Measurements from ENCODE around the gene UFC1. TPM values are rescaled to one million over a fixed set of nuclear protein-coding genes. Genes with fewer than 3 reads are reported as not detected.
"Not testable (repeated sequence)": the region's sequence is repeated elsewhere in the genome, so short reads cannot be mapped to it uniquely, and the experiment has no call there.

The UFC1 gene
- total RNA-seq, 1 donor = 111 TPM

DNA sequence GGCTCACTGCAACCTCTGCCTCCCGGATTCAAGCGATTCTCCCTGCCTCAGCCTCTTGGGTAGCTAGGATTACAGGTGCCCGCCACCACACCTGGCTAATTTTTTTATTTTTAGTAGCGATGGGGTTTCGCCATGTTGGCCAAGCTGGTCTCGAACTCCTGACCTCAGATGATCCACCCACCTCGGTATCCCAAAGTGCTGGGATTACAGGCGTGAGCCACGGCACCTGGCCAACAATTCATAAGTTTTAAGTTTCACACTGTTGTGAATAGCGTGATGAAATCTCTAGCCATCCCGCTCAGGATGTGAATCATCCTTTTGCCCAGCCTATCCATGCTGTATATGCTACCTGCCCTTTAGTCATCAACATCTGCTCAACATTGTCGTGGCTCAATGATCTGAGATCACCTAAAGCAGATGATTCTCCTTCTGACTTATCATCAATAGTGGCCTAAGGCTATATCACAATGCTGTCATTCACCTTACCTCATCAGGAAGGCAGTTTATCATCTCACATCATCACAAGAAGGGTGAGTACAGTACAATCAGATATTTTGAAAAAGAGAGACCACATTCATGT lies 38.6 kb upstream of the UFC1 start:
- no peak overlapping the region for H3K4me3 ChIP-seq (ENCODE audit: low read depth, low read length)
- peak; percentile 76 for DNase-seq (ENCODE audit: low read depth)
- TF ChIP-seq, protein P1, sequence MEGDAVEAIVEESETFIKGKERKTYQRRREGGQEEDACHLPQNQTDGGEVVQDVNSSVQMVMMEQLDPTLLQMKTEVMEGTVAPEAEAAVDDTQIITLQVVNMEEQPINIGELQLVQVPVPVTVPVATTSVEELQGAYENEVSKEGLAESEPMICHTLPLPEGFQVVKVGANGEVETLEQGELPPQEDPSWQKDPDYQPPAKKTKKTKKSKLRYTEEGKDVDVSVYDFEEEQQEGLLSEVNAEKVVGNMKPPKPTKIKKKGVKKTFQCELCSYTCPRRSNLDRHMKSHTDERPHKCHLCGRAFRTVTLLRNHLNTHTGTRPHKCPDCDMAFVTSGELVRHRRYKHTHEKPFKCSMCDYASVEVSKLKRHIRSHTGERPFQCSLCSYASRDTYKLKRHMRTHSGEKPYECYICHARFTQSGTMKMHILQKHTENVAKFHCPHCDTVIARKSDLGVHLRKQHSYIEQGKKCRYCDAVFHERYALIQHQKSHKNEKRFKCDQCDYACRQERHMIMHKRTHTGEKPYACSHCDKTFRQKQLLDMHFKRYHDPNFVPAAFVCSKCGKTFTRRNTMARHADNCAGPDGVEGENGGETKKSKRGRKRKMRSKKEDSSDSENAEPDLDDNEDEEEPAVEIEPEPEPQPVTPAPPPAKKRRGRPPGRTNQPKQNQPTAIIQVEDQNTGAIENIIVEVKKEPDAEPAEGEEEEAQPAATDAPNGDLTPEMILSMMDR (IDR thresholded peaks at IDR 0.05; ENCODE audit: insufficient read depth, low read length) = no peak

DNA sequence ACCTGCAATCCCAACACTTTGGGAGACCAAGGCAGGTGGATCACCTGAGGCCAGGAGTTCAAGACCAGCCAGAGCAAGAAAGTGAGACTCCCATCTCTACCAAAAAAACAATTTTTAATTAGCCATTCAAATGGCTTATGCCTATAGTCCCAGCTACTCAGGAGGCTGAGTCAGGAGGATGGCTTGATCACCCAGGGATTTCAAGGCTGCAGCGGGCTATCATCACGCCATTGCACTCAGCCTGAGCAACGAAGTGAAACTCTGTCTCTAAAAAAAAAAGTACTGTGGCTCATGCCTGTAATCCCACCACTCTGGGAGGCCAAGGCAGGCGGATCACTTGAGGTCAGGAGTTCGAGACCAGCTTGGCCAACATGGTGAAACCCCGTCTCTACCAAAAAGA lies 37.8 kb upstream of the UFC1 start:
- not testable (repeated sequence) for H3K4me3 ChIP-seq (ENCODE audit: low read depth, low read length); DNase-seq (ENCODE audit: low read depth)

DNA sequence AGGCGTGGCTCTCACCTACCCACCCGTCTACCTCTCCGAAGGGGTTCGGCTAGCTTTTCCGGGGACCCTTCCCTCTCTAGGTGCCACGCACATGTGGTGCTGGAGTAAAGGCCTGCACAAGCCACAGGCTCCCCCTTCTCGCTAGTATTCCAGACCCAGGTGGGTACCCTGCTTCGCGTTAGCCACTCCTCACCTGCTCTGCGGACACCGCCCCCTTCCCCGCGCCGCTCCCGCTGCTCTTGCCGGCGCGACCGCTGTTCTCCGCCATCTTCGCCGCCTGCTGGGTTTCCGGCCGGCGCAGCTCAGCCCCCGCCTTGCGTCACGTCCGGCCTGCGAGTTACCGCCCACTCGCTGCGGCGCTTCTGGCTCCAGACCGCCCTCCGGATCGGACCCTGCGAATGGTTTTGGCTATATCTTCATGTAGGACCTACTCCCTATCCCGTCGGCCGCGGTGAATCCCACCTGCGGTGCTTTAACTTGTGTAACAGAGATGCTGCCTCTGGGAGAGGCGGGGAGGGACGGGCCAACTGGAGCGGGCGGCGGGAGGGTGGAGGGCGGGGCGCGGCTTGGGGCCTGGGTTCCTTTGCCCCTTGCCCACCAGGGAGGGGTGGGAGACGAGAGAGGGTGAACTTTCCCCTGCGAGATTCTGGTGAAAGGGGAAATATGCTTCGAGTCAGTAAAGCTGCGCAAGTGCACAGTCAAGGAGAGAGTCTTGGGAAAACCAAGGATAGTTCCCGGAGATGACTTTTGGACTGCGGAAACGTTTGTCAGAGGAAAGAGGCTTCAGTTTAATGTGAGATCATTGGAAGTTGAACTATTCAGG lies 35.8 kb upstream of the UFC1 start, which contains the start of the genes NIT1 and PFDN2:
Gene NIT1, plus strand, starts transcription at position 347 of the 823 bp plus-strand sequence. Its CDS starts 72 bp downstream, at position 419.
Gene PFDN2, minus strand, starts transcription at position 279 of the 823 bp plus-strand sequence. Its CDS starts 11 bp downstream, at position 268.
- TF ChIP-seq, protein P1 (IDR thresholded peaks at IDR 0.05; ENCODE audit: insufficient read depth, low read length) = no peak
- DNase-seq (ENCODE audit: low read depth) = peak; percentile 79
- H3K4me3 ChIP-seq (ENCODE audit: low read depth, low read length) = peak within 1 kb of the TSS; percentile 89

DNA sequence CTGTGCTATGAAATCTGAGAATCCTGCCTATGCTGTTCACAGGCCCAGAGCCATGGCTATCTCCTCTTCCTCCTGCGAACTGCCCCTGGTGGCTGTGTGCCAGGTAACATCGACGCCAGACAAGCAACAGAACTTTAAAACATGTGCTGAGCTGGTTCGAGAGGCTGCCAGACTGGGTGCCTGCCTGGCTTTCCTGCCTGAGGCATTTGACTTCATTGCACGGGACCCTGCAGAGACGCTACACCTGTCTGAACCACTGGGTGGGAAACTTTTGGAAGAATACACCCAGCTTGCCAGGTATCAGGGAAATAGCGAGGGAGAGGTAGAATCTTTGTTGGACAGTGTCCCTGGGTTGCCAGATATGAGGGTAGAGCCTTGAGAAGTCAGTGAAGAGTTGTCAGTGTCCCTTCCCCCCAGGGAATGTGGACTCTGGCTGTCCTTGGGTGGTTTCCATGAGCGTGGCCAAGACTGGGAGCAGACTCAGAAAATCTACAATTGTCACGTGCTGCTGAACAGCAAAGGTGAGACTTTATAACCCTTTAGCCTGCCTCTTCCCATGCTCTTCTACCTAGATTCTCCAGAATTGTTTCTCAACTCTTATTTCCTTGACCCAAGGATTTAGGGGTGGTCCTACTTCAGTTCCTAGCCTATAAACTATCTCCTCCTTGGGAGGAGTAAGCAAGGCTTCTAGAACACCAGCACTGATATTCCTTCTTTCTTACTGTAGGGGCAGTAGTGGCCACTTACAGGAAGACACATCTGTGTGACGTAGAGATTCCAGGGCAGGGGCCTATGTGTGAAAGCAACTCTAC lies 34.5 kb upstream of the UFC1 start:
- TF ChIP-seq, protein P1 (IDR thresholded peaks at IDR 0.05; ENCODE audit: insufficient read depth, low read length) = peak; percentile 58
- H3K4me3 ChIP-seq (ENCODE audit: low read depth, low read length) = peak overlapping the region; percentile 89
- DNase-seq (ENCODE audit: low read depth) = peak; percentile 75

DNA sequence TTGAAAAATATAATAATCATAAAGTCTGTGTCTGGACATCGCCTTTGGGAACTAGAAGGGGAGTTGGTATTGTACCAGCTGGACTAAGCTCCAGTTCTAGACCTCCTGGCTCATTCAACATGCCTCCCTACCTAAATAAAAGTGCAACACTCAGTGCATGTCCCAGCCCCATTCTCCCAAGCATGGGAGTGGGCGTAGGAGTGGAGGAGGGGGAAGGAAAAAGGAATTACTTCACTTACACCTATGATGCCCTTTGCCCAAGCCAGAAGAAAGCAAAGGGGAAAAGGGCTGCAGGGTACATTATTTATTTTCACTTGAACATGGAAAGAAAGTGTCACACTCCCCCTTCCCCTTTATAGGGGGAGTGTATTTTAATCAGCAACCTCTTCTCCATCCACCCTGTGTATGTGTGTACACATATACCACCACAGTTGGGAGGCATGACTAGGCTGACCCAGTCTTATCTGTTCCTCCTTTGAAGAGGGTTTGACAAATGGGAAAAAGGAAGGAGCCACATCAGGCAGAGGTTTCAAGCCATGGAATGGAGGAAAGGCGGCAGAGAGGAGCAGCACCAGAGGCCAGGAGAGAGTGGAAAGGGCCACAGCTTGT lies 32.6 kb upstream of the UFC1 start:
- TF ChIP-seq, protein P1 (IDR thresholded peaks at IDR 0.05; ENCODE audit: insufficient read depth, low read length) = no peak
- DNase-seq (ENCODE audit: low read depth) = no peak
- H3K4me3 ChIP-seq (ENCODE audit: low read depth, low read length) = no peak overlapping the region

DNA sequence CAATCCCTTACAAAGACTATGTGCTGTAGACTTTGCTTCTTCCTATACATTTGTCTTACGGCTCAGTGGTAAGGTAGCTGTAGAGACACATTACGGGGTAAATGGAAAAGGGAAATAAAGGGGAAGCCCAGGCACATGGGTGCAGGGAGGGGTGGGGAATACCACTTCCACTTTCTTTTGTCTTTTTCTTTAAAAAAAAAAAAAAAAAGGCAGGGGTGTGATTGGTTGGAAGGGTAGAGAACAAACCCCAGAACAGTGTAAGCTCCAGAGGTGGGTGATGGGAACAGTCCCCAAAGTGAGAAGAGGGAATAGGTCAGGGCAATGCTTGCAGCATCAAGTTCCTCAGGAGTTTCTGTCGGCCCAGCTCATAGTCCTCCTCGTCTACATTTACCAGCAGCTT lies 31.9 kb upstream of the UFC1 start:
- no peak overlapping the region for H3K4me3 ChIP-seq (ENCODE audit: low read depth, low read length)
- TF ChIP-seq, protein P1 (IDR thresholded peaks at IDR 0.05; ENCODE audit: insufficient read depth, low read length) = no peak
- DNase-seq (ENCODE audit: low read depth) = no peak

Measured in fibroblast of the aortic adventitia (primary cell).